Liver (tissue), 9 donors: ENCODE data around the gene CLOCK. TPM values are rescaled to one million over a fixed set of nuclear protein-coding genes. Genes with fewer than 3 reads are reported as not detected.

Experiments used
- DNase-seq: peaks from one replicate; pipeline ENCODE4 v3.0.0-alpha.2; 2017; ENCODE audit warnings: low spot score
- H3K27ac ChIP-seq, 2 donors: one replicate each; pipeline ENCODE4 v1.7.0; 2013; ENCODE audit warnings: inconsistent platforms in 2 of 2, low read length in 2 of 2, control low read depth in 1 of 2, low read depth in 1 of 2, mild to moderate bottlenecking in 1 of 2
- H3K27me3 ChIP-seq, 4 donors: one replicate each; pipeline versions ENCODE4 v1.6.1 to v1.7.0; 2013; ENCODE audit warnings: low read length in 3 of 4, inconsistent platforms in 1 of 4, mild to moderate bottlenecking in 1 of 4, moderate library complexity in 1 of 4; ENCODE audit not compliant: control insufficient read depth in 4 of 4, insufficient read depth in 4 of 4
- H3K36me3 ChIP-seq, 4 donors: one replicate each; pipeline versions ENCODE4 v1.6.1 to v1.7.0; 2013; ENCODE audit warnings: low read length in 3 of 4, mild to moderate bottlenecking in 3 of 4, low read depth in 1 of 4, moderate library complexity in 1 of 4; ENCODE audit not compliant: control insufficient read depth in 4 of 4, insufficient read depth in 3 of 4
- H3K4me1 ChIP-seq, 4 donors: one replicate each; pipeline versions ENCODE4 v1.6.1 to v1.7.0; 2013; ENCODE audit warnings: low read length in 3 of 4, mild to moderate bottlenecking in 3 of 4, moderate library complexity in 1 of 4; ENCODE audit not compliant: control insufficient read depth in 4 of 4, insufficient read depth in 4 of 4
- H3K4me3 ChIP-seq, 3 donors: one replicate each; pipeline versions ENCODE4 v1.6.1 to v1.7.0; 2013; ENCODE audit warnings: low read length in 3 of 3, control low read depth in 1 of 3, low read depth in 1 of 3, mild to moderate bottlenecking in 1 of 3
- H3K9ac ChIP-seq, 2 donors: one replicate each; pipeline ENCODE4 v1.7.0; 2013; ENCODE audit warnings: low read length in 2 of 2, mild to moderate bottlenecking in 2 of 2, moderate library complexity in 2 of 2, control low read depth in 1 of 2, low read depth in 1 of 2
- H3K9me3 ChIP-seq, 4 donors: one replicate each; pipeline versions ENCODE4 v1.6.1 to v1.7.0; 2013; ENCODE audit warnings: low read length in 3 of 4; ENCODE audit not compliant: control insufficient read depth in 4 of 4
- ATF3 ChIP-seq: IDR thresholded peaks from 2 replicates; pipeline ENCODE4 v1.6.1; 2016; ENCODE audit warnings: antibody characterized with exemption
- EGR1 ChIP-seq, 2 donors: IDR thresholded peaks; 2 replicates each; pipeline ENCODE4 v1.6.1; 2016 to 2018; ENCODE audit warnings: antibody characterized with exemption in 2 of 2, low read depth in 2 of 2
- FOXA2 ChIP-seq: IDR thresholded peaks from 2 replicates; pipeline ENCODE4 v1.6.1; 2016; ENCODE audit warnings: antibody characterized with exemption
- GABPA ChIP-seq, 2 donors: IDR thresholded peaks in 1 of 2; conservative IDR thresholded peaks in 1 of 2; 2 replicates each; pipeline ENCODE4 v1.6.1; 2016; ENCODE audit warnings: antibody characterized with exemption in 2 of 2, mild to moderate bottlenecking in 1 of 2, moderate library complexity in 1 of 2
- HNF4A ChIP-seq, 2 donors: conservative IDR thresholded peaks; 2 replicates each; pipeline ENCODE4 v1.6.1; 2016; ENCODE audit warnings: antibody characterized with exemption in 2 of 2, mild to moderate bottlenecking in 2 of 2
- HNF4G ChIP-seq: IDR thresholded peaks from 2 replicates; pipeline ENCODE4 v1.6.1; 2016; ENCODE audit warnings: antibody characterized with exemption
- MAX ChIP-seq: IDR thresholded peaks from 2 replicates; pipeline ENCODE4 v1.6.1; 2016; ENCODE audit warnings: antibody characterized with exemption
- NR2F2 ChIP-seq: IDR thresholded peaks from 2 replicates; pipeline ENCODE4 v1.6.1; 2016; ENCODE audit warnings: antibody characterized with exemption
- RAD21 ChIP-seq, 2 donors: IDR thresholded peaks; 2 replicates each; pipeline ENCODE4 v1.6.1; 2016; ENCODE audit warnings: antibody characterized with exemption in 2 of 2, mild to moderate bottlenecking in 2 of 2
- REST ChIP-seq: IDR thresholded peaks from 2 replicates; pipeline ENCODE4 v1.6.1; 2016; ENCODE audit warnings: antibody characterized with exemption, mild to moderate bottlenecking
- RXRA ChIP-seq, 2 donors: IDR thresholded peaks; 2 replicates each; pipeline ENCODE4 v1.6.1; 2017 to 2018; ENCODE audit warnings: antibody characterized with exemption in 2 of 2, mild to moderate bottlenecking in 1 of 2
- TAF1 ChIP-seq: conservative IDR thresholded peaks from 2 replicates; pipeline ENCODE4 v1.6.1; 2016; ENCODE audit warnings: antibody characterized with exemption, mild to moderate bottlenecking
- YY1 ChIP-seq: IDR thresholded peaks from 2 replicates; pipeline ENCODE4 v1.6.1; 2016; ENCODE audit warnings: antibody characterized with exemption, mild to moderate bottlenecking
- ZBTB33 ChIP-seq: IDR thresholded peaks from 2 replicates; pipeline ENCODE4 v1.6.1; 2016; ENCODE audit warnings: antibody characterized with exemption
- WGBS: extraction: QIAGEN DNeasy Blood & Tissue Kit; methylation state at CpG from one replicate; pipeline ENCODE4 v1.1.7; 2013; 5-methylcytosine and 5-hydroxymethylcytosine counted together
- polyA plus RNA-seq, 2 donors: library from polyadenylated mRNA; stranded (reverse) in 1 of 2; unstranded in 1 of 2; fragments of 200-250 nt in 1 of 2; fragments of >200 nt in 1 of 2; fragmentation: Nextera tagmentation in 1 of 2; extraction: Ambion mirVana in 1 of 2; gene quantifications; one replicate each; pipeline versions ENCODE4 v1.2.1 to v1.2.3, GENCODE V29; 2013 to 2015
- total RNA-seq, 2 donors: library from RNA; depleted of rRNA; stranded (reverse); fragments of >200 nt; gene quantifications; one replicate each; pipeline ENCODE4 v1.2.3, GENCODE V29; 2014
- donor health status: healthy.
- donor health status: healthy.
- donor health status: healthy.
- donor health status: healthy.
- donor health status: healthy.

The CLOCK gene
- total and polyA plus RNA-seq, 4 donors, result 5.1 to 19.4 (median 6.1) TPM

GRCh38 chr4:55512922-55513571 lies 33.7 kb downstream of the CLOCK start:
- no peak for TF ChIP-seq TAF1
- TF ChIP-seq HNF4A (conservative IDR thresholded peaks at IDR 0.05), result no peak
- no peak for TF ChIP-seq ATF3
- TF ChIP-seq MAX, result no peak
- no peak for TF ChIP-seq ZBTB33
- TF ChIP-seq RXRA (IDR thresholded peaks at IDR 0.05), result no peak
- no peak for TF ChIP-seq HNF4G
- TF ChIP-seq RAD21 (IDR thresholded peaks at IDR 0.05), result no peak
- TF ChIP-seq EGR1 (IDR thresholded peaks at IDR 0.05; ENCODE audit: low read depth in 2 of 2), result no peak
- TF ChIP-seq GABPA (IDR thresholded peaks at IDR 0.05 in 1 of 2, conservative IDR thresholded peaks at IDR 0.05 in 1 of 2), result no peak
- no peak for TF ChIP-seq FOXA2
- no peak for DNase-seq
- Histone ChIP-seq H3K9me3 (no peaks in the 10 kb centered on the region), H3K4me1 (no peaks in the 10 kb centered on the region), H3K36me3 (peaks cover 0 to 2% (median 0%) of the 10 kb centered on the region in 4 donors), H3K27me3 (no peaks in the 10 kb centered on the region), H3K27ac (no peak overlapping the region), H3K9ac (no peak overlapping the region), H3K4me3 (no peak overlapping the region)
- WGBS, result 100% methylated on average over 1 of the region's 1 CpG

GRCh38 chr4:55512077-55512476 lies 34.6 kb downstream of the CLOCK start:
- no peak for TF ChIP-seq NR2F2
- TF ChIP-seq YY1, result no peak
- no peak for TF ChIP-seq HNF4G
- TF ChIP-seq REST, result no peak
- Histone ChIP-seq H3K4me3 (no peak overlapping the region), H3K27ac (no peak overlapping the region), H3K9me3 (no peaks in the 10 kb centered on the region), H3K9ac (no peak overlapping the region), H3K4me1 (no peaks in the 10 kb centered on the region), H3K27me3 (no peaks in the 10 kb centered on the region), H3K36me3 (peaks cover 0 to 2% (median 0%) of the 10 kb centered on the region in 4 donors)
- 94% methylated on average over 1 of the region's 1 CpG for WGBS
- DNase-seq, result no peak
